SU-DHL-6 (cell line): Measurements from ENCODE around the gene ACADSB.

Source experiments
- CTCF ChIP-seq: fragments of 200-600 bp; sonication (generic); IDR thresholded peaks from one replicate; pipeline ENCODE4 v1.5.1; 2017; ENCODE audit warnings: antibody characterized with exemption, mild to moderate bottlenecking, low read length, moderate library complexity; ENCODE audit not compliant: insufficient read depth, poor library complexity, severe bottlenecking
- EZH2phosphoT487 ChIP-seq: fragments of 200-600 bp; sonication (generic), shearing (Covaris generic); conservative IDR thresholded peaks from 2 replicates; pipeline ENCODE4 v1.6.1; 2018; ENCODE audit warnings: mild to moderate bottlenecking, antibody characterized with exemption, low read length, moderate library complexity, mixed read lengths

- peak; percentile 44 for TF ChIP-seq CTCF
- no peak for TF ChIP-seq EZH2phosphoT487
These were observed 12.7 kb downstream of the ACADSB start for GRCh38 chr10:123021517-123021916.
